Measurements from ENCODE around the gene MARVELD1. TPM values are rescaled to one million over a fixed set of nuclear protein-coding genes. Genes with fewer than 3 reads are reported as not detected.

MARVELD1 gene
- total and polyA plus RNA-seq, 2 of the 13 experiments (the other 11 are each of a cell fraction or from before 2014, with no cell fraction given): not detected

- H4K20me1 ChIP-seq (ENCODE audit: insufficient read depth, low read length): no peaks in the 10 kb centered on the region
- ChIA-PET CTCF (ENCODE audit: low intra/inter-chr PET ratio, low total read pairs) (no interaction called here), POLR2A (interaction anchor here (0.8 to 1.8 kb wide), 17 partner anchors 9 to 103 kb away, joined by 3 to 39 read pairs (median 5); partner anchors contain the start of genes AVPI1, MORN4 and PI4K2A)
- intact Hi-C loops (cut with micrococcal nuclease; ENCODE audit: unreplicated experiment) (no loop called here), in situ Hi-C loops (cut with HindIII; ENCODE audit: extremely low pct_ligation_motif_present, low pct_unique_long_range_greater_than_20kb) (loop anchor here (5.0 kb wide), 1 partner anchor 34 kb away; no protein-coding TSS in a partner anchor)
- H3K4me3 ChIP-seq (replicated peaks in 1 of 3; ENCODE audit: insufficient read depth in 1 of 3, low read depth in 2 of 3, low read length in 3 of 3): peak overlapping the region in 1 of 3 experiments; percentile 91; a peak in 1 of 6 replicates
- no peak overlapping the region for H3K27ac ChIP-seq (ENCODE audit: extremely low read length, insufficient read depth, low read length)
- peaks cover 2 to 16% of the 10 kb centered on the region in 2 experiments; a peak in 4 of 5 replicates for H3K36me3 ChIP-seq (replicated peaks in 1 of 2; ENCODE audit: control insufficient read depth in 1 of 2, insufficient read depth in 2 of 2, low read length in 2 of 2)
- peak overlapping the region; percentile 78 for H3K4me2 ChIP-seq (ENCODE audit: low read depth, low read length)
- FAIRE-seq (no peak), ATAC-seq (peak; percentile 45), DNase-seq (ENCODE audit: low spot score) (no peak)
- H3K27me3 ChIP-seq (ENCODE audit: control insufficient read depth in 1 of 2, insufficient read depth in 2 of 2, low read length in 2 of 2): peaks cover 0 to 10% of the 10 kb centered on the region in 2 experiments; a peak in 2 of 5 replicates
- BruUV-seq (replicated peaks): no TSS peak
- H3K9me3 ChIP-seq (ENCODE audit: low read length): no peaks in the 10 kb centered on the region
- H2AFZ ChIP-seq (ENCODE audit: low read length): peak overlapping the region; percentile 46
- 74% methylated on average over 13 of the region's 13 CpGs for WGBS (ENCODE audit: low lambda C conversion rate)
- H3K4me1 ChIP-seq (ENCODE audit: insufficient read depth, low read length): peaks cover 27% of the 10 kb centered on the region
- peak overlapping the region; percentile 37; the same call in 1 of the 2 replicates for H3K9ac ChIP-seq (ENCODE audit: insufficient read depth, low read depth, low read length)
- peaks cover 34% of the 10 kb centered on the region for H3K79me2 ChIP-seq (ENCODE audit: insufficient read depth, low read length)
- no peak for TF ChIP-seq BORCS8-MEF2B (CRISPR knock-in tag; IDR thresholded peaks at IDR 0.05)
- TF ChIP-seq MATR3 (CRISPR knock-in tag; IDR thresholded peaks at IDR 0.05): no peak
- 0 out of 2 replicates have a peak, but pooled peaks have one; percentile 6 for TF ChIP-seq CHCHD3 (CRISPR knock-in tag; IDR thresholded peaks at IDR 0.05)
- TF ChIP-seq ZNF460 (CRISPR knock-in tag; IDR thresholded peaks at IDR 0.05; ENCODE audit: borderline replicate concordance): no peak
- peak; percentile 87; the same call in 1 of the 2 replicates for TF ChIP-seq CC2D1A (CRISPR knock-in tag; IDR thresholded peaks at IDR 0.05)
- TF ChIP-seq PITX1 (CRISPR knock-in tag; IDR thresholded peaks at IDR 0.05): no peak
- peak; percentile 67; the same call in 1 of the 2 replicates for TF ChIP-seq ZNF3 (CRISPR knock-in tag; IDR thresholded peaks at IDR 0.05)
- TF ChIP-seq ZFP36L1 (CRISPR knock-in tag; IDR thresholded peaks at IDR 0.05): no peak
- no peak for TF ChIP-seq YY1 (IDR thresholded peaks at IDR 0.05; ENCODE audit: insufficient read depth, insufficient replicate concordance, low read depth, low read length)
- TF ChIP-seq NFKBIZ (CRISPR knock-in tag; IDR thresholded peaks at IDR 0.05): no peak
- TF ChIP-seq ARNT (IDR thresholded peaks at IDR 0.05): no peak
- no peak for TF ChIP-seq NCOA1 (CRISPR knock-in tag; IDR thresholded peaks at IDR 0.05)
- TF ChIP-seq POLR2G (IDR thresholded peaks at IDR 0.05; ENCODE audit: low read depth, low read length): no peak
- TF ChIP-seq, protein P1, sequence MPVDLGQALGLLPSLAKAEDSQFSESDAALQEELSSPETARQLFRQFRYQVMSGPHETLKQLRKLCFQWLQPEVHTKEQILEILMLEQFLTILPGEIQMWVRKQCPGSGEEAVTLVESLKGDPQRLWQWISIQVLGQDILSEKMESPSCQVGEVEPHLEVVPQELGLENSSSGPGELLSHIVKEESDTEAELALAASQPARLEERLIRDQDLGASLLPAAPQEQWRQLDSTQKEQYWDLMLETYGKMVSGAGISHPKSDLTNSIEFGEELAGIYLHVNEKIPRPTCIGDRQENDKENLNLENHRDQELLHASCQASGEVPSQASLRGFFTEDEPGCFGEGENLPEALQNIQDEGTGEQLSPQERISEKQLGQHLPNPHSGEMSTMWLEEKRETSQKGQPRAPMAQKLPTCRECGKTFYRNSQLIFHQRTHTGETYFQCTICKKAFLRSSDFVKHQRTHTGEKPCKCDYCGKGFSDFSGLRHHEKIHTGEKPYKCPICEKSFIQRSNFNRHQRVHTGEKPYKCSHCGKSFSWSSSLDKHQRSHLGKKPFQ (CRISPR knock-in tag; IDR thresholded peaks at IDR 0.05; ENCODE audit: insufficient replicate concordance): peak; percentile 25
- no peak for TF ChIP-seq ZNF512 (CRISPR knock-in tag; IDR thresholded peaks at IDR 0.05)
- TF ChIP-seq HOXA5 (CRISPR knock-in tag; IDR thresholded peaks at IDR 0.05): no peak
- TF ChIP-seq CBX2 (IDR thresholded peaks at IDR 0.05; ENCODE audit: low read depth, low read length): no peak
- TF ChIP-seq CBX2 (CRISPR knock-in tag; IDR thresholded peaks at IDR 0.05; ENCODE audit: low read depth): no peak
- no peak for TF ChIP-seq ZNF598 (CRISPR knock-in tag; IDR thresholded peaks at IDR 0.05; ENCODE audit: borderline replicate concordance)
- no peak for TF ChIP-seq SNRNP70 (IDR thresholded peaks at IDR 0.05; ENCODE audit: low read depth, low read length)
- TF ChIP-seq FOXO4 (CRISPR knock-in tag; conservative IDR thresholded peaks at IDR 0.05): no peak
These were observed 22.9 kb downstream of the MARVELD1 start for GRCh38 chr10:97736403-97736901.

Data from HepG2 (cell line).